ENCODE measurements around the gene OXCT2.

DNA sequence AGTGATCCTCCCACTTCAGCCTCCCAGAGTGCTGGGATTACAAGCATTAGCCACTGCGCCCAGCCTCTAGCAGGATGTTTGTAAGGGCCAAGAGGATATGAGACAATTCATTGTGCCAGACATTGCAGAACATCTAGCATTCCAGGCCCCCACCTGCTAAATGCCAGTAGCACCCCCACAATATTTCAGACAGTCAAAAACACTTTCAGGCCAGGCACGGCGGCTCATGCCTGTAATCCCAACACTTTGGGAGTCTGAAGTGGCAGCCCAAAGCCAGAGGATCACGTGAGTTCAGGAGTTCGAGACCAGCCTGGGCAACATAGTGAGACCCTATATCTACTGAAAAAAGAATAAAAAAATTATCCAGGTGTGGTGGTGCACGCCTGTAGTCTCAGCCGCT, 19.6 kb downstream of the OXCT2 start:
- TF ChIP-seq, protein P1, sequence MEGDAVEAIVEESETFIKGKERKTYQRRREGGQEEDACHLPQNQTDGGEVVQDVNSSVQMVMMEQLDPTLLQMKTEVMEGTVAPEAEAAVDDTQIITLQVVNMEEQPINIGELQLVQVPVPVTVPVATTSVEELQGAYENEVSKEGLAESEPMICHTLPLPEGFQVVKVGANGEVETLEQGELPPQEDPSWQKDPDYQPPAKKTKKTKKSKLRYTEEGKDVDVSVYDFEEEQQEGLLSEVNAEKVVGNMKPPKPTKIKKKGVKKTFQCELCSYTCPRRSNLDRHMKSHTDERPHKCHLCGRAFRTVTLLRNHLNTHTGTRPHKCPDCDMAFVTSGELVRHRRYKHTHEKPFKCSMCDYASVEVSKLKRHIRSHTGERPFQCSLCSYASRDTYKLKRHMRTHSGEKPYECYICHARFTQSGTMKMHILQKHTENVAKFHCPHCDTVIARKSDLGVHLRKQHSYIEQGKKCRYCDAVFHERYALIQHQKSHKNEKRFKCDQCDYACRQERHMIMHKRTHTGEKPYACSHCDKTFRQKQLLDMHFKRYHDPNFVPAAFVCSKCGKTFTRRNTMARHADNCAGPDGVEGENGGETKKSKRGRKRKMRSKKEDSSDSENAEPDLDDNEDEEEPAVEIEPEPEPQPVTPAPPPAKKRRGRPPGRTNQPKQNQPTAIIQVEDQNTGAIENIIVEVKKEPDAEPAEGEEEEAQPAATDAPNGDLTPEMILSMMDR (IDR thresholded peaks at IDR 0.05), result no peak
- TF ChIP-seq POLR2AphosphoS5 (IDR thresholded peaks at IDR 0.05) (no peak), POLR2A (IDR thresholded peaks at IDR 0.05) (no peak), EP300 (IDR thresholded peaks at IDR 0.05) (no peak)
